GM23248 (cell line): Measurements from ENCODE around the gene CCDC180.

Experiments
- EZH2 ChIP-seq: fragments of 200-600 bp; sonication (generic); IDR thresholded peaks from 2 replicates; pipeline ENCODE4 v1.6.1; 2018; ENCODE audit warnings: antibody characterized with exemption, mild to moderate bottlenecking; ENCODE audit not compliant: insufficient read depth, poor library complexity, severe bottlenecking
- EZH2phosphoT487 ChIP-seq: fragments of 200-600 bp; sonication (generic); IDR thresholded peaks from 2 replicates; pipeline ENCODE4 v1.6.1; 2018; ENCODE audit warnings: antibody characterized with exemption, moderate library complexity, mild to moderate bottlenecking, low read depth; ENCODE audit not compliant: insufficient read depth

- TF ChIP-seq EZH2, result no peak
- TF ChIP-seq EZH2phosphoT487, result no peak
Measured at GRCh38 chr9:97312556-97312955, 5.1 kb downstream of the CCDC180 start.
